HG03575 (cell line): Measurements from ENCODE around the gene MASP2.
"Not testable (repeated sequence)": the region's sequence is repeated elsewhere in the genome, so short reads cannot be mapped to it uniquely, and the experiment has no call there.

ENCODE experiments used
- ATAC-seq: cut with Tn5 transposase; IDR thresholded peaks from one replicate; pipeline ENCODE4 v1.9.1; 2021; ENCODE audit not compliant: unreplicated experiment, insufficient number of reproducible peaks, low FRiP score; ENCODE audit errors: extremely low read depth

Gene MASP2

GRCh38 chr1:11059155-11059967 is 12.3 kb upstream of the MASP2 start:
- ATAC-seq, result no peak

- no peak for ATAC-seq
Observed at GRCh38 chr1:11058595-11059154, 11.6 kb upstream of the MASP2 start.

- no peak for ATAC-seq
Observed at GRCh38 chr1:11058026-11058425, 11.0 kb upstream of the MASP2 start.

GRCh38 chr1:11057477-11057876 is 10.4 kb upstream of the MASP2 start:
- no peak for ATAC-seq

GRCh38 chr1:11056504-11056903 is 9.5 kb upstream of the MASP2 start:
- ATAC-seq, result no peak

GRCh38 chr1:11055676-11056075 is 8.6 kb upstream of the MASP2 start:
- ATAC-seq, result no peak

- ATAC-seq, result no peak
Observed at GRCh38 chr1:11054666-11055065, 7.6 kb upstream of the MASP2 start.

GRCh38 chr1:11054181-11054580 is 7.1 kb upstream of the MASP2 start:
- no peak for ATAC-seq

- no peak for ATAC-seq
Observed at GRCh38 chr1:11053758-11054137, 6.7 kb upstream of the MASP2 start.

- ATAC-seq, result no peak
Observed at GRCh38 chr1:11052839-11053757, 6.1 kb upstream of the MASP2 start.

- ATAC-seq, result no peak
Observed at GRCh38 chr1:11051781-11052511, 4.9 kb upstream of the MASP2 start.

GRCh38 chr1:11051121-11051520 is 4.1 kb upstream of the MASP2 start:
- ATAC-seq, result not testable (repeated sequence)

GRCh38 chr1:11046270-11046566 is 821 bp downstream of the MASP2 start:
- ATAC-seq, result no peak

- ATAC-seq, result no peak
Observed at GRCh38 chr1:11045428-11046269, 1.4 kb downstream of the MASP2 start.

GRCh38 chr1:11044849-11045427 is 2.1 kb downstream of the MASP2 start:
- no peak for ATAC-seq

- no peak for ATAC-seq
Observed at GRCh38 chr1:11044086-11044848, 2.8 kb downstream of the MASP2 start.

- no peak for ATAC-seq
Observed at GRCh38 chr1:11042995-11043874, 3.8 kb downstream of the MASP2 start.
